Right lobe of liver (tissue), 6 donors: ENCODE measurements around the gene CENPU. TPM values are rescaled to one million over a fixed set of nuclear protein-coding genes. Genes with fewer than 3 reads are reported as not detected.
A peak's percentile ranks its signal among the peaks of the same experiment; 100 is the strongest.

ENCODE experiments used
- ATAC-seq, 4 donors: fragments of 200-7000 bp; cut with Tn5 transposase; one replicate each; pipeline ENCODE4 v1.9.1; 2020; ENCODE audit warnings: mild to moderate bottlenecking in 4 of 4, moderate library complexity in 4 of 4
- DNase-seq, 3 donors: peaks; one replicate each; pipeline ENCODE4 v3.0.0-alpha.2; 2020
- H3K27ac ChIP-seq, 3 donors: fragments of 200-600 bp; one replicate each; pipeline ENCODE4 v1.8.0; 2022
- H3K27me3 ChIP-seq, 2 donors: fragments of 200-600 bp; one replicate each; pipeline ENCODE4 v1.8.0; 2022
- H3K36me3 ChIP-seq, 4 donors: fragments of 200-600 bp; sonication (generic) in 1 of 4; one replicate each; pipeline versions ENCODE4 v1.5.1 to v1.8.0; 2017 to 2022; ENCODE audit warnings: control low read depth in 1 of 4
- H3K4me1 ChIP-seq, 4 donors: fragments of 200-600 bp; sonication (generic) in 1 of 4; one replicate each; pipeline versions ENCODE4 v1.5.1 to v1.8.0; 2017 to 2022; ENCODE audit warnings: control low read depth in 1 of 4
- H3K4me3 ChIP-seq, 3 donors: fragments of 200-600 bp; one replicate each; pipeline ENCODE4 v1.8.0; 2022
- H3K9me3 ChIP-seq, 4 donors: fragments of 200-600 bp; sonication (generic) in 1 of 4; one replicate each; pipeline versions ENCODE4 v1.5.1 to v1.8.0; 2017 to 2022; ENCODE audit warnings: control low read depth in 1 of 4
- CTCF ChIP-seq, 4 donors: fragments of 200-600 bp in 3 of 4; fragments of 450-650 bp in 1 of 4; IDR thresholded peaks; one replicate each; pipeline versions ENCODE4 v1.5.1 to v1.8.0; 2016 to 2022; ENCODE audit warnings: antibody characterized with exemption in 4 of 4, mild to moderate bottlenecking in 2 of 4
- POLR2A ChIP-seq: fragments of 450-650 bp; IDR thresholded peaks from one replicate; pipeline ENCODE4 v1.6.1; 2017; ENCODE audit warnings: antibody characterized with exemption, mild to moderate bottlenecking
- WGBS: methylation state at CpG from one replicate; pipeline ENCODE4 v1.1.6; 2018; ENCODE audit warnings: low coverage, low lambda C conversion rate; ENCODE audit not compliant: insufficient coverage; ENCODE audit errors: missing lambda C conversion rate; 5-methylcytosine and 5-hydroxymethylcytosine counted together
- intact Hi-C, 2 donors: fragments of 100-400 bp; cut with DNase I; formaldehyde crosslinking; loops; one replicate each; pipeline versions ENCODE4 v1.11.2 to v1.14.1; 2022
- total RNA-seq, 6 experiments: library from RNA; depleted of rRNA in 2 of 6; stranded (reverse); fragments of >200 nt in 2 of 6; fragmentation: NEBNext Ultra II Directional in 3 of 6; extraction: Animal tissue kit (Norgen Biotek cat#: 25700) in 3 of 6; gene quantifications; one replicate each; pipeline versions ENCODE4 v1.1.0 to v1.2.4, GENCODE V29; 2016 to 2023
- donor health status: DM: no; HTN: yes; CAD: no.
- donor health status: DM: no; HTN: no; CAD: no.
- donor health status: DM: no; HTN: no; CAD: no.
- donor health status: DM: no; HTN: yes; CAD: no.
- donor health status: DM: no; HTN: yes; CAD: no.

Gene CENPU
- total RNA-seq, 6 experiments from 2014 or later, result 0.84 to 10.0 (median 1.5) TPM

GRCh38 chr4:184757810-184758209, 23.9 kb upstream of the CENPU start:
- Histone ChIP-seq H3K4me1 (peaks cover 0 to 3% (median 0%) of the 10 kb centered on the region in 4 donors), H3K27me3 (no peaks in the 10 kb centered on the region), H3K27ac (no peak overlapping the region), H3K4me3 (no peak overlapping the region), H3K9me3 (no peaks in the 10 kb centered on the region), H3K36me3 (peaks cover 21 to 88% (median 58%) of the 10 kb centered on the region in 4 donors)
- DNase-seq (no peak), ATAC-seq (no peak)
- intact Hi-C loops, result loop anchor here in 1 of 2 donors (10.0 kb wide), 1 partner anchor 227 kb away; no protein-coding TSS in a partner anchor
- 35% methylated on average over 2 of the region's 2 CpGs for WGBS
- TF ChIP-seq CTCF (IDR thresholded peaks at IDR 0.05), result no peak
- TF ChIP-seq POLR2A, result no peak

- TF ChIP-seq CTCF (IDR thresholded peaks at IDR 0.05) (no peak), POLR2A (no peak)
- no peak for DNase-seq
- Histone ChIP-seq H3K4me1 (peaks cover 0 to 11% (median 0%) of the 10 kb centered on the region in 4 donors), H3K27me3 (no peaks in the 10 kb centered on the region), H3K4me3 (no peak overlapping the region), H3K9me3 (no peaks in the 10 kb centered on the region), H3K36me3 (peaks cover 21 to 74% (median 46%) of the 10 kb centered on the region in 4 donors), H3K27ac (no peak overlapping the region)
- 83% methylated on average over 3 of the region's 6 CpGs for WGBS
- intact Hi-C loops, result loop anchor here in 1 of 2 donors (10.0 kb wide), 1 partner anchor 228 kb away; no protein-coding TSS in a partner anchor
- no peak for ATAC-seq
Measured at GRCh38 chr4:184756399-184756798, 22.5 kb upstream of the CENPU start.

- no peaks in the 10 kb centered on the region for H3K9me3 ChIP-seq
- no peak overlapping the region for H3K27ac ChIP-seq
- peaks cover 21 to 63% (median 38%) of the 10 kb centered on the region in 4 donors for H3K36me3 ChIP-seq
- peaks cover 0 to 17% (median 0%) of the 10 kb centered on the region in 4 donors for H3K4me1 ChIP-seq
- no peak overlapping the region for H3K4me3 ChIP-seq
- WGBS, result 87% methylated on average over 6 of the region's 6 CpGs
- no peak for ATAC-seq
- DNase-seq, result no peak
- TF ChIP-seq POLR2A (no peak), CTCF (IDR thresholded peaks at IDR 0.05) (no peak)
- intact Hi-C loops, result loop anchor here in 1 of 2 donors (10.0 kb wide), 1 partner anchor 230 kb away; no protein-coding TSS in a partner anchor
- H3K27me3 ChIP-seq, result no peaks in the 10 kb centered on the region
Measured at GRCh38 chr4:184755278-184755677, 21.4 kb upstream of the CENPU start.

GRCh38 chr4:184752496-184753275, 18.8 kb upstream of the CENPU start:
- Histone ChIP-seq H3K27ac (peak overlapping the region in 1 of 3 donors; percentile 24), H3K9me3 (no peaks in the 10 kb centered on the region), H3K36me3 (peaks cover 16 to 42% (median 24%) of the 10 kb centered on the region in 4 donors), H3K4me1 (peaks cover 0 to 43% (median 4%) of the 10 kb centered on the region in 4 donors), H3K4me3 (no peak overlapping the region), H3K27me3 (no peaks in the 10 kb centered on the region)
- ATAC-seq, result peak in 3 of 4 donors; percentile 1 to 2 (median 2)
- WGBS, result 77% methylated on average over 8 of the region's 9 CpGs
- intact Hi-C loops, result loop anchor here in 1 of 2 donors (10.0 kb wide), 1 partner anchor 232 kb away; no protein-coding TSS in a partner anchor
- no peak for TF ChIP-seq POLR2A
- no peak for TF ChIP-seq CTCF (IDR thresholded peaks at IDR 0.05)
- DNase-seq, result no peak
